Measurements from ENCODE around the gene NAV3.

DNA sequence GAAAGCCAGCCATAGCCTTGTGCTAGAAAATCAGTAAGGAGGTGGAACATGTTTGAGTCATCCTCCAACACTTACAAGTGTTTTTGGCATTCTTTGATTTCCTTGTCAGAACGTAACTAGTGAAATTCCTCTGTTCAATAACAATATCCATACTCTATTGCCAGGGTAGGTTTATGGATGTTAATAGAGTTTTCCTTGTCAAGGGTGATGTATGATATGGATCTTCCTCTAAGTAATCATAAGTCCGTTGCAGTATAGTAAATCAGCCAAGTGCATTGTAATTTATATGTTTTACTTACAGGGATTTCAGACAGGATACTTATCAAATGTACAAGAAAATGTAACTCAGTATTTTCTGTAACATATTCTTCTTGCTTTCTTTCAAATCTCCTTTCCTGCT, 19.4 kb downstream of the NAV3 start:
- TF ChIP-seq, protein P1, sequence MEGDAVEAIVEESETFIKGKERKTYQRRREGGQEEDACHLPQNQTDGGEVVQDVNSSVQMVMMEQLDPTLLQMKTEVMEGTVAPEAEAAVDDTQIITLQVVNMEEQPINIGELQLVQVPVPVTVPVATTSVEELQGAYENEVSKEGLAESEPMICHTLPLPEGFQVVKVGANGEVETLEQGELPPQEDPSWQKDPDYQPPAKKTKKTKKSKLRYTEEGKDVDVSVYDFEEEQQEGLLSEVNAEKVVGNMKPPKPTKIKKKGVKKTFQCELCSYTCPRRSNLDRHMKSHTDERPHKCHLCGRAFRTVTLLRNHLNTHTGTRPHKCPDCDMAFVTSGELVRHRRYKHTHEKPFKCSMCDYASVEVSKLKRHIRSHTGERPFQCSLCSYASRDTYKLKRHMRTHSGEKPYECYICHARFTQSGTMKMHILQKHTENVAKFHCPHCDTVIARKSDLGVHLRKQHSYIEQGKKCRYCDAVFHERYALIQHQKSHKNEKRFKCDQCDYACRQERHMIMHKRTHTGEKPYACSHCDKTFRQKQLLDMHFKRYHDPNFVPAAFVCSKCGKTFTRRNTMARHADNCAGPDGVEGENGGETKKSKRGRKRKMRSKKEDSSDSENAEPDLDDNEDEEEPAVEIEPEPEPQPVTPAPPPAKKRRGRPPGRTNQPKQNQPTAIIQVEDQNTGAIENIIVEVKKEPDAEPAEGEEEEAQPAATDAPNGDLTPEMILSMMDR (IDR thresholded peaks at IDR 0.05): no peak
- TF ChIP-seq POLR2AphosphoS5 (IDR thresholded peaks at IDR 0.05) (no peak), POLR2A (IDR thresholded peaks at IDR 0.05) (no peak), EP300 (IDR thresholded peaks at IDR 0.05) (no peak)

All from sigmoid colon (tissue), 4 donors.